GM21515 (cell line): ENCODE measurements around the gene MT1B.

Source experiments
- ATAC-seq: cut with Tn5 transposase; IDR thresholded peaks from one replicate; pipeline ENCODE4 v1.9.1; 2021; ENCODE audit not compliant: unreplicated experiment

Gene MT1B

GRCh38 chr16:56651586-56651985, at the start of gene MT1B:
Gene MT1B, plus strand, starts transcription at chr16:56651886. Its CDS starts 68 bp downstream, at chr16:56651954.
- ATAC-seq = no peak

DNA sequence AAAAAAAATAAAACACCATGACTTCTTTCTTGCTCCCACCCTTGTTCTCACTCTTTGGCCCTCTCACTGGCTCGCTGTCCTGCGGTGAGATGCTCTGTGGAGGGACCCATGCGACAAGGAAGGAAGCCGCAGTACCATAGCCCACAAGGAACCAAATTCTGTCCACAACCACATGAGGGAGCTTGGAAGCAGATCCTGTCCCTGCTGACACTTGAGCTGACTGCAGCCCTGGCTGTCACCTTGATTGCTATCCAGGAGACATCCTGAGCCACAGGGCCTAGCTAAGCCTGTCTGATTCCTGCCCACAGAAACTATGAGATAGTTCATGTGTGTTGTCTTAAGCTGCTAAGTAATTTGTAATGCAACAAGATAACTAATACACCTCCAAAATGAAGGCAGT, 48.1 kb upstream of the MT1B start:
- no peak for ATAC-seq

GRCh38 chr16:56604966-56605365, 46.7 kb upstream of the MT1B start:
- no peak for ATAC-seq

DNA sequence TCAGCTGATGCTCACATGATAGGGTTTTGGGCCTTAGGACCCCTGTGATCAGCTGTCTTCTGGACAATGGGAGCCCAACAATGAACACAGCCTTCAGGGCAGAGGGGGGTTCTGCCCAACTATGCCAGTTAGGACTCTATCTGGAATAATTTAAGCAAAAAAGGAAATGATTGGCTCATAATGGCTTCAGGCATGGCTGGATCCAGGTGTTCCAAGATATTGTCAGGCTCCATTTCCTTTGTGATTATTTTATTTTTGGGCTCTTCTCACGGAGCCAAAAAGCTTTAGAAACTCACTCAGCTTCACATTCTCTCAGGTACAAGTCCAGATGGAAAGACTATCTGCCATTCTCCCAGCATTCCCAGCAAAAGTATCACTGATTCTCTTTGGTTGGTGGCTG, 46.2 kb upstream of the MT1B start:
- no peak for ATAC-seq

DNA sequence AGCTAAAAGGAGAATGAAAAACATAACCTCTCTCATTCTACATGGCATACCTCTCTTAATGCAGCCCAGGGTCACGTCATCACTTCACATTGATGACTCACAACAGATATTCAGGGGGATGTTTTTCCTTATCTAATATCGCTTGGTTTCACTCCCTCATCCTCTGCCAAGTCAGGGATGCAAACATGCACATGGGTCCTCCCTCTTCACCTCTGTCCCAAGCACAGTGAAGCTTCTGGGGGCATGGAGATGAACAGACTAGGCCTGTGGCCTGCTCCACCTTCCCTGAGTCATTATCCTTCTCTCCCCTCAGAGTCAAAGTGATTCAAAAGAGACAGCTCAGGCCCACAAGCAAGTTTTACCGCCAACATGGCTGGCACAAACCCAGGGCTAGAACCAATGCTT, 45.6 kb upstream of the MT1B start:
- no peak for ATAC-seq

- ATAC-seq = no peak
These were observed 45.1 kb upstream of the MT1B start for GRCh38 chr16:56606476-56607108.

DNA sequence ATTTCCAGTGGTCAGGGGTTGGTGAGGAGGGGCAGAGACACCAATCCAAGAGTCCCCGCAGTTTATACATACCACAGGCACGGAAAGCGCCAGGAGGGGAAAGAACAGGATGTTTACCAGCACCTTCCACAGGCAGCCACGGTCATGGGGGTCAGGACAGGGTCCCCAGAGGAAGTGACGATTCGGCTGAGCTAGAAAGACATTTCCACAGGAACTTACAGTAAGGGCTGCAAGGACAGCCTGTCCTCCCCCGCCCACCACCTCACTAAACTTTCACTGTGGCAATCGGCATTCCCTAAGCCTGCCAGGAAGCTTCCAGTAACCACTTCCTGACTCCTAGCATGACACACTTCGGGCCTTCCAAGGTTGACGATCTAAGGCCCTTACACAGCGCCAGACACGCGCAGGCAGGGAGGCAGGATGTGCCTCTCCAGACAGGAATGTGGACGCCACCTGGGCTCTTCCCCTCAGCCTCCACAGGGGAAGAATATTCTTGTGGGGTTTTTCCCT, 44.5 kb upstream of the MT1B start:
- no peak for ATAC-seq

- no peak for ATAC-seq
These were observed 44.0 kb upstream of the MT1B start for GRCh38 chr16:56607675-56608042.

- peak; percentile 92 for ATAC-seq
These were observed 43.4 kb upstream of the MT1B start, which contains the start of gene MT2A for GRCh38 chr16:56608043-56608875. Gene MT2A, plus strand, starts transcription at chr16:56608584. Its CDS starts 72 bp downstream, at chr16:56608656.

DNA sequence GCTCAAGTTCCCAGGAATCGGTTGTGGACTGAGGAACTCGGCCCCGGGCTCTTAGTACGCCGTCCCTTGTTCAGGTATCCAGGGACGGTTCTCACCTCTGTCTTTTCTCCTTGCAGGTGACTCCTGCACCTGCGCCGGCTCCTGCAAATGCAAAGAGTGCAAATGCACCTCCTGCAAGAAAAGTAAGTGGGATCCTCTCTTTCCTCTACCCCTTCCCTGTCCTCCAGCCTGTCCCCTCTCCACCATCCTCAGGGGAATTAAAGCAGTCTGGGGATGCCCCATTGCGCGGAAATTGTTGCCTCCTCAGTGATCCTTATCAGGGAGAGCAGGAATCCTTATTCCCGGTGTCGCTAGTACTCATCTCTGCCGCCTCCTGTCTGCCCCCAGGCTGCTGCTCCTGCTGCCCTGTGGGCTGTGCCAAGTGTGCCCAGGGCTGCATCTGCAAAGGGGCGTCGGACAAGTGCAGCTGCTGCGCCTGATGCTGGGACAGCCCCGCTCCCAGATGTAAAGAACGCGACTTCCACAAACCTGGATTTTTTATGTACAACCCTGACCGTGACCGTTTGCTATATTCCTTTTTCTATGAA, 42.7 kb upstream of the MT1B start:
- ATAC-seq = no peak

GRCh38 chr16:56609463-56609921, 42.2 kb upstream of the MT1B start:
- ATAC-seq = peak; percentile 43

- no peak for ATAC-seq
These were observed 41.6 kb upstream of the MT1B start for GRCh38 chr16:56610017-56610608.

GRCh38 chr16:56610609-56611111, 41.0 kb upstream of the MT1B start:
- ATAC-seq = no peak

- ATAC-seq = no peak
These were observed 40.3 kb upstream of the MT1B start for GRCh38 chr16:56611281-56611833.

- no peak for ATAC-seq
These were observed 38.0 kb upstream of the MT1B start for GRCh38 chr16:56613706-56614105.

DNA sequence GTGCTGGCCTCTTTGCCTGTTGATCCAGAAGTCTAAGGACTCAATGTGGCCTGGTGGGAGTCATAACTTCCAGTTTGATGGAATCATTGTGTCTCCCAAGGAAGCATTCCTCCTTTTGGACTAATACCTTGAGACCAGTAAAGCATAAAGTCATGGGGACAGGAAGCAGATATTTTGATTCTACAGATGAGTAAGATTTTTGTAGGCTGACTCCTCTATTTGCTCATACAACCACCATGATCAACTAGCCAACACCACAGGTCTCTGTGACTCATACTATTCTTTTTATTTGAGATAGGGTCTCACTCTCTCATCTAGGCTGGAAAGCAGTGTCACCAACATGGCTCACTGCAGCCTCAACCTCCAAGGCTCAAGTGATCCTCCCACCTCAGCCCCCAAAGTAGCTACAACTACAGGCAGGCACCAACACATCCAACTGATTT, 37.1 kb upstream of the MT1B start:
- ATAC-seq = no peak

DNA sequence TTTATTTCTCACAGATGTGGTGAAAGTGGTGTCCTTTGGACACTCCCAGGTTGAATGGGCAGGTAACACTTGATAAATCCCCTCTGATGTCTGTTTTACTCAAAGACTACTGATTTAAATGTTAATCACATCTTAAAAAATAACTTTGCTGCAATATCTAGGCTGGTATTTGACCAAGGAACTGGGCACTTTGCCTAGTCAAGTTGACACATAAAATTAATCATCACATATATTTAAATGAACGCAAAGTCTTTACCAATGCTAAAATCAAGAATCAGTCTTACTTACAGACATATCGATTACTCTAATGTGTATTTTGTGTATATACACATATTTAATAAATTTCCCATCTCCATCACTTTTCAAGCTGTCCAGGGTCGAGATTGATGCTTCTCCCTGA, 36.3 kb upstream of the MT1B start:
- ATAC-seq = no peak

GRCh38 chr16:56616608-56617211, 35.0 kb upstream of the MT1B start:
- no peak for ATAC-seq

DNA sequence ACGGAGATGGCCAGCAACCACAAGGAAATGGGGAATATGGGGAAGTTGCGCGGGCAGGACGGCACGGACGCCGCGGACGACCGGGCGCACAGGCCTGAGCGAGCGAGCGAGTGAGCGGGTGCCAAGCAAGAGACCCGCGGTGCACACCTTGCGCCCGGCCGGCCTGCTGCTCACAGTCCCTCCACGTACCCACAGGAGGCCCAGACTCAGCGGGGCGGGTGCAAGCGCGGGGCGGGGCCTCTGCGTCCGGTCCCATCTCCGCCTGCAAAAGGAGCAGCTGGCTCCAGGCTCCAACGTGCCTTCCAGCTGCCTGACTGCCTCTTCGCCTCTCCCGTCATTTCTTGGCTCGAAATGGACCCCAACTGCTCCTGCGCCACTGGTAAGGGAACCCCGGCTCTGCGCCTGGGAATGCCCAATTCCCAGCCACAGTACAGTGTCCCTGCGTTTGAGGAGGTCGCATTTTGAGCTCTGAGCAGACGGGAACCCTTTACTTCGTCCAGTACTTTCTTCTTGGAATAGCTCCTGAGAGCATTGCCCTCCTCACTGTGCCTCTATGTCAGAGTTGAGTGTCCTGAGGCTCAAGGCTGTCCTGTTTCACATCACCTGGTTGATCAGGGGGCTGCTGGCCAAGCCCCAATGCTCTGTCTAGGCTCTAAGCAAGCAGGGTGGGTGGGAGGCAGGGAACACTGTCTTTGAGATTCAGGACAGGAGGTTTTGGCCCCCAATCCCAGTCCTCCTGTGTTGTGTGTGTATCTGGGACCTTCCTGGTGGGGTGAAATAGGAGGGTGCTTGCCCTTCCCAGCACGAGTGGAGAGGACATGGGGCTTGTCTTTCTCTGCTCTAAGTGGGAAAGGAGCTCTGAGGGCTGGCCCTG, 34.2 kb upstream of the MT1B start:
- ATAC-seq = no peak
